BLaER1 treated with 17β-estradiol and CSF1 and Interleukin-3, amounts not matched to agents 10 nM and 100 nM (cell line): Measurements from ENCODE around the gene GOLGA2.
A peak's percentile ranks its signal among the peaks of the same experiment; 100 is the strongest.

Experiments
- H3K27ac ChIP-seq, 11 experiments: shearing (Covaris generic); formaldehyde crosslinking; 2 replicates each; pipeline ENCODE4 v1.8.1; 2022
- H3K27me3 ChIP-seq, 11 experiments: shearing (Covaris generic); formaldehyde crosslinking; 2 replicates each; pipeline ENCODE4 v1.8.1; 2022
- H3K36me3 ChIP-seq, 11 experiments: shearing (Covaris generic); formaldehyde crosslinking; 2 replicates each; pipeline ENCODE4 v1.8.1; 2022
- H3K4me1 ChIP-seq, 10 experiments: shearing (Covaris generic); formaldehyde crosslinking; 2 replicates each; pipeline ENCODE4 v1.8.1; 2022
- H3K4me2 ChIP-seq, 11 experiments: shearing (Covaris generic); formaldehyde crosslinking; 2 replicates each; pipeline ENCODE4 v1.8.1; 2022
- H3K4me3 ChIP-seq, 10 experiments: shearing (Covaris generic); formaldehyde crosslinking; 2 replicates each; pipeline ENCODE4 v1.8.1; 2022
- H3K9ac ChIP-seq, 11 experiments: shearing (Covaris generic); formaldehyde crosslinking; 2 replicates each; pipeline ENCODE4 v1.8.1; 2022
- H3K9me3 ChIP-seq, 11 experiments: shearing (Covaris generic); formaldehyde crosslinking; replicated peaks in 1 of 11; 2 replicates each; pipeline ENCODE4 v1.8.1; 2022
- H4K20me1 ChIP-seq, 11 experiments: shearing (Covaris generic); formaldehyde crosslinking; 2 replicates each; pipeline ENCODE4 v1.8.1; 2022
- Cebpa-rat ChIP-seq, 11 experiments: shearing (Covaris generic); IDR thresholded peaks; 2 replicates each; pipeline ENCODE4 v1.8.1; 2022

GOLGA2 gene

GRCh38 chr9:128211981-128212281, 63.9 kb downstream of the GOLGA2 start:
- Histone ChIP-seq H3K4me2 (peak overlapping the region in 9 of 11 experiments; percentile 25 to 65 (median 52); a peak in 17 of 22 replicates), H4K20me1 (no peaks in the 10 kb centered on the region), H3K27me3 (no peaks in the 10 kb centered on the region), H3K36me3 (no peaks in the 10 kb centered on the region), H3K27ac (no peak overlapping the region), H3K9ac (no peak overlapping the region), H3K4me1 (peaks cover 50 to 83% (median 78%) of the 10 kb centered on the region in 10 experiments), H3K9me3 (no peaks in the 10 kb centered on the region), H3K4me3 (no peak overlapping the region)
- no peak for TF ChIP-seq Cebpa-rat (IDR thresholded peaks at IDR 0.05)

DNA sequence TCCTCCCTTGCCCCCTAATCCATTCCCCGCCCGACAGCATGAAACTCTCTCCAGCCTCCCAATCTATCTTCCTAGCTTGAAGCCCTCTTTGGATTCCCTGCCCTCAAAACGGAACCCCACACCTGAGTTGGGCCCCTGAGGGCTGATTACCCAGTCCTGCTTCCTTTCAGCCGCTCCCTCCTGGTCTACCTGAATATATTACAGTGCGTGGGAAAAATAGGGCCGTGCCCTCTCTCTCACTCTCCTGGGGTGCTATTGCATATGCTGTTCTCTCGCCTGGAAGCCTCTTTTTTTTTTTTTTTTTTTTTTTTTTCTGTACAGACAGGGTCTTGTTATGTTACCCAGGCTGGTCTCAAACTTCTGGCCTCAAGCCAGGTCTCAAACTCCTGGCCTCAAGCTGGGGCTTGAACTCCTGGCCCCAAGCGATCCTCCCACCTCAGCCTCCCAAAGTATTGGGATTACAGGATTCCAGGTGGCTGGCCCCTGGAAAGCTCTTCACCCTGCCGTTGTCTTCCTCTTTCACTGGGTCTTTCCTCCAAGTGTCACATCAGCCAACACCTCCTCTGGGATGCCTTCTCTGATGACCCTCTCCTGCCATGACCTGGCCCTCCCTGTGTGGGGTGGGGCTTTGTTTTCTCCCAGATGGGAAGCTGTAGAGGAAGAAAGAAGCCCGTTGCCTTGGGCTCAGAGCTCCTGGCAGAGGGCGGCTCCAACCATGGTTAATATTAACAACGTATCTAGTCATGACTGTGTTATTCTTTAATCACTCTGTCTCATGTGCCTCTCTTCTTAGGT, 64.4 kb downstream of the GOLGA2 start:
- no peaks in the 10 kb centered on the region for H3K27me3 ChIP-seq
- no peaks in the 10 kb centered on the region for H4K20me1 ChIP-seq
- peaks cover 47 to 85% (median 79%) of the 10 kb centered on the region in 10 experiments for H3K4me1 ChIP-seq
- H3K36me3 ChIP-seq, result no peaks in the 10 kb centered on the region
- H3K9ac ChIP-seq, result no peak overlapping the region
- H3K9me3 ChIP-seq, result no peaks in the 10 kb centered on the region
- H3K4me2 ChIP-seq, result peak overlapping the region in 8 of 11 experiments; percentile 25 to 65 (median 52); a peak in 13 of 22 replicates
- H3K4me3 ChIP-seq, result no peak overlapping the region
- no peak for TF ChIP-seq Cebpa-rat (IDR thresholded peaks at IDR 0.05)
- H3K27ac ChIP-seq, result no peak overlapping the region

- no peaks in the 10 kb centered on the region for H4K20me1 ChIP-seq
- H3K36me3 ChIP-seq, result no peaks in the 10 kb centered on the region
- H3K27ac ChIP-seq, result peak overlapping the region in 8 of 11 experiments; percentile 3 to 76 (median 63); a peak in 12 of 22 replicates
- no peak for TF ChIP-seq Cebpa-rat (IDR thresholded peaks at IDR 0.05)
- peaks cover 49 to 86% (median 85%) of the 10 kb centered on the region in 10 experiments for H3K4me1 ChIP-seq
- no peaks in the 10 kb centered on the region for H3K9me3 ChIP-seq
- H3K27me3 ChIP-seq, result peaks cover 0 to 3% (median 0%) of the 10 kb centered on the region in 11 experiments; a peak in 1 of 22 replicates
- no peak overlapping the region for H3K4me3 ChIP-seq
- peak overlapping the region in 8 of 11 experiments; percentile 3 to 64 (median 26); a peak in 10 of 22 replicates for H3K9ac ChIP-seq
- H3K4me2 ChIP-seq, result peak overlapping the region; percentile 37 to 100 (median 71)
These were observed 66.7 kb downstream of the GOLGA2 start for GRCh38 chr9:128208946-128209669.

DNA sequence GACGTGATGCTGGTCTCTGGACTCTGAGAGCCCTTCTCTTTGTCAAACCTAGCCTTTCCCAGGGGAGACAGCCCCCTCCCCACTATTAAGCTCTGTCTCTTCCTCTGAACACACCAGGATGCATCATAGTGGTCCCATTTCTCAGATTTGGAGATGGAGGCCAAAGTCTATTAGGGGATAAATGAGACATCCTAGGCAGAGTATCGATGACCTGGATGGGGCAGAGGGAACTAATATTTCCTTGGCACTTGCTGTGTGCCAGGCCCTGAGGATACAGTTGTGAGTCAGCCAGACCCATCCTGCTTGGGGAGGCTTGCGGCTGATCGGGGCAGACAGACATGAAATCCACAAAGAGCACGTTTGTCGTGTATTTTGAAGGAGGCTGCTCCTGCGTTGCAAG, 67.4 kb downstream of the GOLGA2 start:
- Histone ChIP-seq H3K9me3 (no peaks in the 10 kb centered on the region), H3K4me2 (peak overlapping the region; percentile 14 to 100 (median 71); a peak in 20 of 22 replicates), H3K9ac (peak overlapping the region in 9 of 11 experiments; percentile 3 to 64 (median 47); a peak in 10 of 22 replicates), H3K36me3 (no peaks in the 10 kb centered on the region), H3K4me3 (no peak overlapping the region), H3K27ac (peak overlapping the region in 8 of 11 experiments; percentile 44 to 76 (median 67); a peak in 13 of 22 replicates), H4K20me1 (no peaks in the 10 kb centered on the region), H3K27me3 (peaks cover 0 to 3% (median 0%) of the 10 kb centered on the region in 11 experiments; a peak in 2 of 22 replicates), H3K4me1 (peaks cover 45 to 83% (median 82%) of the 10 kb centered on the region in 10 experiments)
- no peak for TF ChIP-seq Cebpa-rat (IDR thresholded peaks at IDR 0.05)

DNA sequence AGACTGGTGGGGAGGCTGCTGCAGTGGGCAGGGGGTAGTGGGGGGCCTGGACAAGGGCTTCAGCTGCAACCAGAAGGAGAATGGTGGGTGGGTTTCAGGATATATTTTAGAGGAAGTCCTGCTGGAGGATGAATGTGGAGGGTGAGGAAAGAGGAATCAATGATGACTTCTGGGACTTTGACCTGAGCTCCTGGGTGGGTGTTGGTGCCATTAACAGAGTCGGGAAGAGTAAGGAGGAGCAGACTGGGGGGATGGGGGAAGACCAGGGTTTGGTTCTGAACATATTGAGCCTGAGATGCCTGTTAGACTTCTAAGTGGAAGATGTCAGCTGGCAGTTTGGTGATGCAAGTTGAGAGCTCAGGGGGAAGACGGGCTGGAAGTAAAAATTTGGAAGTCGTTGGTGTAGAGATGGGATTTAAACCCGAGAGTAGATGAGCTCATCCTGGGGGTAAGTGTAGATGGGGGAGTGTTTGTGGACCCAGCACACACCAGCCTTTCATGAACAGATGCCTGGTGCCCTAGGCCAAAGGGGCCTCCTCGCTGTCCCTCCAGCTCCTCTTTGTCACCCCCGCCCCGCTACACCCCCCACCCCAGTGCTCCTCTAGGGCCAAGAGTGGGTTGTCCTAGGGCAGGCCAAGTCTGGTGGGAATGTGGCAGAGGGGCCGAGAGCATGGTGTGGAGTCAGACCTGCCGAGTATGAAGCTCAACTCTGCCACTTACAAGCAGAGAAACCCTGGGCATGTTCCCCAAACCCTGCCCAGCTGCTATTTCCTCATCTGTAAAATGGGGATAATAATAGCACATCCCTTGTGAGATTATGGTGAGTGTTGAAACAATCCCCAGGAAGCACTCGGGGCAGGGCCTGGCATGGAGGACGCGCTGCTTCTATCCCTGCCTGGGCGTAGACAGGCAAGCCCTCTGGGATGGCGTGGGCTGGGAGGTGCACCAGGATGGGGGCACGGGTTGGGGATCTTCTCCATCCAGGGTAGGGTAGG, 68.6 kb downstream of the GOLGA2 start:
- H3K4me1 ChIP-seq, result peaks cover 42 to 82% (median 79%) of the 10 kb centered on the region in 10 experiments
- no peaks in the 10 kb centered on the region for H4K20me1 ChIP-seq
- H3K4me3 ChIP-seq, result no peak overlapping the region
- TF ChIP-seq Cebpa-rat (IDR thresholded peaks at IDR 0.05), result peak in 5 of 11 experiments; percentile 20 to 44 (median 31); a peak in 1 of 22 replicates
- peaks cover 0 to 3% (median 0%) of the 10 kb centered on the region in 11 experiments; a peak in 2 of 22 replicates for H3K27me3 ChIP-seq
- peak overlapping the region in 8 of 11 experiments; percentile 44 to 76 (median 67); a peak in 16 of 22 replicates for H3K27ac ChIP-seq
- no peaks in the 10 kb centered on the region for H3K9me3 ChIP-seq
- peak overlapping the region; percentile 58 to 100 (median 71) for H3K4me2 ChIP-seq
- H3K9ac ChIP-seq, result peak overlapping the region in 9 of 11 experiments; percentile 28 to 64 (median 49); a peak in 9 of 22 replicates
- no peaks in the 10 kb centered on the region for H3K36me3 ChIP-seq

- H3K4me3 ChIP-seq, result no peak overlapping the region
- peaks cover 0 to 3% (median 0%) of the 10 kb centered on the region in 11 experiments; a peak in 2 of 22 replicates for H3K27me3 ChIP-seq
- no peaks in the 10 kb centered on the region for H3K9me3 ChIP-seq
- no peaks in the 10 kb centered on the region for H3K36me3 ChIP-seq
- H3K9ac ChIP-seq, result peak overlapping the region in 6 of 11 experiments; percentile 15 to 64 (median 49); a peak in 7 of 22 replicates
- peak overlapping the region in 8 of 11 experiments; percentile 44 to 76 (median 63); a peak in 15 of 22 replicates for H3K27ac ChIP-seq
- H4K20me1 ChIP-seq, result no peaks in the 10 kb centered on the region
- H3K4me1 ChIP-seq, result peaks cover 46 to 80% (median 72%) of the 10 kb centered on the region in 10 experiments
- peak overlapping the region in 10 of 11 experiments; percentile 58 to 100 (median 74); a peak in 19 of 22 replicates for H3K4me2 ChIP-seq
- TF ChIP-seq Cebpa-rat (IDR thresholded peaks at IDR 0.05), result no peak
These were observed 69.3 kb downstream of the GOLGA2 start for GRCh38 chr9:128206484-128206883.
